ENCODE measurements around the gene SHKBP1.

SHKBP1 gene

DNA sequence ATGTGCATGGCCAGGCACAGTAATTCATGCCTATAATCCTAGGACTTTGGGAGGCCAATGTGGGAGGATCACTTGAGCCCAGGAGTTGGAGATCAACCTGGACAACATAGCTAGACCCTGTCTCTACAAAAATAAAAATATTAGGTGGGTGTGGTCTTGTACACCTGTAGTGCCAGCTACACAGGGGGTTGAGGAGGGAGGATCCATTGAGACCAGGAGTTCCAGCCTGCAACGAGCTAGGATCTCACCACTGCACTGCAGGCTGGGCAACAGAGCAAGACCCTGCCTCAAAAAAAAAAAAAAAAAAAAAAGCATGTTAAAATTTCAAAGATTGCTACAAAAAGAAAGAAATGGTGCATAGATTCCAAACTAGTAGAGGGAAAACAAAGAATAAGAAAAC lies 61.7 kb downstream of the SHKBP1 start:
- no peak for DNase-seq (ENCODE audit: low read depth in 2 of 2)

- DNase-seq (ENCODE audit: low read depth in 2 of 2), result no peak
Measured at GRCh38 chr19:40639638-40639982, 62.9 kb downstream of the SHKBP1 start.

DNA sequence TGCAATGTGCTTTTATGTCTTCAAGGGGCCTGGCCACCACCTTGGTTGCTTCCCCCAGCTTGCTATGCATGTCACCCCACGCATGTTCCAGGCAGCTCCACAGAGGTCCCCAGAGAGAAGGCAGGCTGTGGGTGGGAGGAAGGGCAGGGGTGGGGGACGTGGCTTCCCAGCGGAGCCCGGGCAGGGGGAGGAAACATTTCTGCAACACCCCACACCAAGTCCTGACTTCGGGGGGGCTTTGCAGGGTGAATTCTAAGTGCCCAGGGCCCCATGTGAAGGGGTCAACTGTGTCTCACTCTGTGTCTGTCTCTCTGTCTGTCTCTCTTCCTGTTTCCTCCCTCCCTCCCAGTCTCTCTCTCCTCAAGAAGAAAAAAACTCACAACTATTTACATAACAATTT lies 64.1 kb downstream of the SHKBP1 start:
- DNase-seq (ENCODE audit: low read depth in 2 of 2), result no peak

All from stimulated activated CD4-positive, alpha-beta T cell treated with anti-CD3 and anti-CD28 coated beads, Interleukin-1b, Interleukin-23, amount 100 ng/mL, for 4 hours (primary cell).